ENCODE data around the gene CINP.

Gene CINP

DNA sequence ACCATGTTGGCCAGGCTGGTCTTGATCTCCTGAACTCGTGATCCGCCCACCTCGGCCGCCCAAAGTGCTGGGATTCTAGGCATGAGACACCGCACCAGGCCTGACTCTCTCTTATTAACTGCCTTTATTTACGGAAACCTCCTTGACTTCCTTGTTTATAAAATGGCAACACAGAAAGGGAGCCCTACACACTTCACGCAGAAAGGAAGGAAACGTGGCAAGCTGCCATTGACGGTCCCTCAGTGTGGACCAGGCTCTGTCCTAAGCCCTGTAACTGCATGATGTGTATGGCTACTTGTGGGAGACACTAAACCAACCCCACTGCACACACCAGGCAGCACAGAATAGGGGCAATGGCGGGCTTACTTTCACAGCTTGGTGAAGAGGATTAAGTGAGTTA, 11.7 kb downstream of the CINP start:
- no peak for DNase-seq (ENCODE audit: low spot score)
- TF ChIP-seq CTCF (IDR thresholded peaks at IDR 0.05; ENCODE audit: extremely low read depth, insufficient read depth, missing control alignments): no peak
- in situ Hi-C loops (cut with MboI; ENCODE audit: low pct_unique_long_range_greater_than_20kb, low sequenced_read_pairs, unreplicated experiment): no loop called here

DNA sequence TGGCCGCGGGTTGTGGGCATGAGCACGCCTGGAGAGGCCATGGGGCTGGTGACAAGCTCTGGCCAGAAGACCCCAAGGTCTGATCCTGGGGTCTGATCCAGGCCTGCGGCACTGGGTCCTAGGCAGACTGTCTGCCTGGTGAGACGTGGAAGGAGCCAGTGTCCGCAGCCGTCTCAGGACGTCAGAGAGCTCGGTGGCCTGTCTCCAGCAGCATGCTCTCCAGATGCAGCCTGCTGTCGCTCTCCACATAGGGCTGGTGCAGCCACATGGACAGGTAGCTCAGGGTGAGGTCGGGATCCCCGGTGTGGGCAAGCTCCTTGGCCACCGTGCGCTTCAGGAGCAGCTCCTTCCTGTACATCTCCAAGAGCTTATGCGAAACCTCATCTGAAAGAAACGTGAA, 14.3 kb downstream of the CINP start:
- in situ Hi-C loops (cut with MboI; ENCODE audit: low pct_unique_long_range_greater_than_20kb, low sequenced_read_pairs, unreplicated experiment): no loop called here
- DNase-seq (ENCODE audit: low spot score): no peak
- TF ChIP-seq CTCF (IDR thresholded peaks at IDR 0.05; ENCODE audit: extremely low read depth, insufficient read depth, missing control alignments): no peak

DNA sequence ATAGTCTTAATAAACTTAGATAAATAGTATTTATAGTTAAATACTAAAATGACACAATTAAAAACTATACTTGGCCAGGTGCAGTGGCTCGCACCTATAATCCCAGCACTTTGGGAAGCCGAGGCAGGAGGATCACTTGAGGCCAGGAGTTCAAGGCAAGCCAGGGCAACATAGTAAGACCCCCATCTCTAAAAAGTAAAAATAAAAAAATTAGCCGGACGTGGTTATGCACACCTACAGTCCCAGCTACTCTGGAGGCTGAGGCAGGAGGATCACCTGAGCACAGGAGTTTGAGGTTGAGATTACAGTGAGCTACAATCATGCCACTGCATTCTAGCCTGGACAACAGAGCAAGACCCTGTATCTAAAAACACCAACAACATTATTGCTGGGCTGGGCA, 16.0 kb downstream of the CINP start:
- no peak for DNase-seq (ENCODE audit: low spot score)
- no peak for TF ChIP-seq CTCF (IDR thresholded peaks at IDR 0.05; ENCODE audit: extremely low read depth, insufficient read depth, missing control alignments)
- in situ Hi-C loops (cut with MboI; ENCODE audit: low pct_unique_long_range_greater_than_20kb, low sequenced_read_pairs, unreplicated experiment): no loop called here

- TF ChIP-seq CTCF (IDR thresholded peaks at IDR 0.05; ENCODE audit: extremely low read depth, insufficient read depth, missing control alignments): no peak
- no peak for DNase-seq (ENCODE audit: low spot score)
- in situ Hi-C loops (cut with MboI; ENCODE audit: low pct_unique_long_range_greater_than_20kb, low sequenced_read_pairs, unreplicated experiment): no loop called here
Measured at GRCh38 chr14:102345232-102345631, 17.5 kb downstream of the CINP start.

- TF ChIP-seq CTCF (IDR thresholded peaks at IDR 0.05; ENCODE audit: extremely low read depth, insufficient read depth, missing control alignments): no peak
- in situ Hi-C loops (cut with MboI; ENCODE audit: low pct_unique_long_range_greater_than_20kb, low sequenced_read_pairs, unreplicated experiment): no loop called here
- DNase-seq (ENCODE audit: low spot score): no peak
Measured at GRCh38 chr14:102344485-102344884, 18.2 kb downstream of the CINP start.

GRCh38 chr14:102344084-102344483, 18.6 kb downstream of the CINP start:
- in situ Hi-C loops (cut with MboI; ENCODE audit: low pct_unique_long_range_greater_than_20kb, low sequenced_read_pairs, unreplicated experiment): no loop called here
- TF ChIP-seq CTCF (IDR thresholded peaks at IDR 0.05; ENCODE audit: extremely low read depth, insufficient read depth, missing control alignments): no peak
- DNase-seq (ENCODE audit: low spot score): no peak

- in situ Hi-C loops (cut with MboI; ENCODE audit: low pct_unique_long_range_greater_than_20kb, low sequenced_read_pairs, unreplicated experiment): no loop called here
- no peak for TF ChIP-seq CTCF (IDR thresholded peaks at IDR 0.05; ENCODE audit: extremely low read depth, insufficient read depth, missing control alignments)
- no peak for DNase-seq (ENCODE audit: low spot score)
Measured at GRCh38 chr14:102342238-102342637, 20.5 kb downstream of the CINP start.
